OCI-LY7 (cell line): Measurements from ENCODE around the gene SPATA18. TPM values are rescaled to one million over a fixed set of nuclear protein-coding genes. Genes with fewer than 3 reads are reported as not detected.
"Not testable (repeated sequence)": the region's sequence is repeated elsewhere in the genome, so short reads cannot be mapped to it uniquely, and the experiment has no call there.

Experiments used
- BruUV-seq: library from RNA; stranded (reverse); fragments of 400-500 nt; replicated peaks from 2 replicates; lab custom pipeline; 2021; lab: Mats Ljungman, UMichigan
- CTCF ChIA-PET: fragments of 300-600 bp; sonication (Branson Sonifier 250); formaldehyde crosslinking; loops from one replicate; lab custom pipeline; 2022; ENCODE audit warnings: antibody characterized with exemption; ENCODE audit not compliant: unreplicated experiment; lab: Charles Lee
- POLR2A ChIA-PET: fragments of 300-600 bp; sonication (Branson Sonifier 250); formaldehyde crosslinking; loops from one replicate; lab custom pipeline; 2022; ENCODE audit warnings: antibody characterized with exemption; lab: Charles Lee
- DNase-seq: peaks from one replicate; pipeline ENCODE4 v3.0.0-alpha.2; 2015; ENCODE audit warnings: low spot score
- H2AFZ ChIP-seq: fragments of 200-600 bp; sonication (generic), shearing (Covaris generic); 2 replicates; pipeline ENCODE4 v1.6.1; 2014; ENCODE audit warnings: mild to moderate bottlenecking, antibody characterized with exemption, low read length, moderate library complexity
- H3K27ac ChIP-seq: fragments of 200-600 bp; sonication (generic); 2 replicates; pipeline ENCODE4 v1.5.1; 2014; ENCODE audit warnings: mixed run types, low read depth, mild to moderate bottlenecking, moderate library complexity, low read length, inconsistent platforms; ENCODE audit not compliant: poor library complexity, severe bottlenecking
- H3K36me3 ChIP-seq: fragments of 200-600 bp; sonication (generic); 2 replicates; pipeline ENCODE4 v1.6.1; 2014; ENCODE audit warnings: mild to moderate bottlenecking, antibody characterized with exemption, low read length, moderate library complexity, mixed read lengths; ENCODE audit not compliant: insufficient read depth
- H3K4me1 ChIP-seq: fragments of 200-600 bp; sonication (generic); 2 replicates; pipeline ENCODE4 v1.5.1; 2014; ENCODE audit warnings: mild to moderate bottlenecking, low read length; ENCODE audit not compliant: insufficient read depth, poor library complexity, severe bottlenecking
- H3K4me2 ChIP-seq: fragments of 200-600 bp; sonication (generic); 2 replicates; pipeline ENCODE4 v1.6.1; 2014; ENCODE audit warnings: mild to moderate bottlenecking, low read length
- H3K4me3 ChIP-seq: fragments of 200-600 bp; sonication (generic); 2 replicates; pipeline ENCODE4 v1.5.1; 2014; ENCODE audit warnings: mild to moderate bottlenecking, low read depth, low read length; ENCODE audit not compliant: poor library complexity, severe bottlenecking
- H3K79me2 ChIP-seq: fragments of 200-600 bp; sonication (generic); 2 replicates; pipeline ENCODE4 v1.6.1; 2016; ENCODE audit warnings: low read depth, mild to moderate bottlenecking, low read length, moderate library complexity, mixed read lengths; ENCODE audit not compliant: insufficient read depth
- H3K9me2 ChIP-seq: fragments of 200-600 bp; sonication (generic); 2 replicates; pipeline ENCODE4 v1.6.1; 2016; ENCODE audit warnings: mild to moderate bottlenecking, low read length, mixed read lengths; ENCODE audit not compliant: insufficient read depth
- H3K9me3 ChIP-seq: fragments of 200-600 bp; sonication (generic); 2 replicates; pipeline ENCODE4 v1.6.1; 2014; ENCODE audit warnings: mild to moderate bottlenecking, mixed run types, low read length, mixed read lengths
- H4K20me1 ChIP-seq: fragments of 200-600 bp; sonication (generic); 2 replicates; pipeline ENCODE4 v1.6.1; 2014; ENCODE audit warnings: mild to moderate bottlenecking, antibody characterized with exemption, low read length, moderate library complexity, mixed read lengths; ENCODE audit not compliant: insufficient read depth
- EZH2phosphoT487 ChIP-seq: fragments of 200-600 bp; sonication (generic); IDR thresholded peaks from 2 replicates; pipeline ENCODE4 v1.6.1; 2018; ENCODE audit warnings: low read depth, borderline replicate concordance, mild to moderate bottlenecking, mixed run types, antibody characterized with exemption, low read length, moderate library complexity, mixed read lengths
- intact Hi-C: fragments of 100-400 bp; cut with micrococcal nuclease; formaldehyde crosslinking; loops from one replicate; pipeline ENCODE4 v1.10.0; 2022; ENCODE audit not compliant: unreplicated experiment
- total RNA-seq, 2 experiments: library from RNA; depleted of rRNA in 1 of 2; stranded (reverse); fragments of >200 nt in 1 of 2; shearing (Covaris generic) in 1 of 2; gene quantifications; 2 replicates each; pipeline ENCODE4 v1.2.3, GENCODE V29; 2014 to 2022
- TF ChIP-seq, protein P1 (sequence below): fragments of 200-600 bp; sonication (generic); conservative IDR thresholded peaks from 2 replicates; pipeline ENCODE4 v1.5.1; 2014; ENCODE audit warnings: mild to moderate bottlenecking, antibody characterized with exemption, low read length, moderate library complexity, mixed read lengths

SPATA18 gene
- total RNA-seq, 2 experiments from 2014 or later = not detected

DNA sequence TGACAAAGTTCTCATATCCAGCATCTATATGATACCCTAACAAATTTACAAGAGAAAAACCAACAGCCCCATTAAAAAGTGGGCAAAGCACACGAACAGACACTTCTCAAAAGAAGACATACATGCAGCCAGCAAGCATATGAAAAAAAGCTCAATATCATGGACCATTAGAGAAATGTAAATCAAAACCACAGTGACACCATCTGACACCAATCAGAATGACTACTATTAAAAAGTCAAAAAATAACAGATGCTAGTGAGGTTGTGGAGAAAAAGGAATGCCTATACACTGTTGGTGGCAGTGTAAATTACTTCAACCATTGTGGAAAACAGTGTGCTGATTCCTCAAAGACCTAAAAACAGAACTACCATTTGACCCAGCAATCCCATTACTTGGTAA is 86.0 kb downstream of the SPATA18 start:
- TF ChIP-seq, protein P1, sequence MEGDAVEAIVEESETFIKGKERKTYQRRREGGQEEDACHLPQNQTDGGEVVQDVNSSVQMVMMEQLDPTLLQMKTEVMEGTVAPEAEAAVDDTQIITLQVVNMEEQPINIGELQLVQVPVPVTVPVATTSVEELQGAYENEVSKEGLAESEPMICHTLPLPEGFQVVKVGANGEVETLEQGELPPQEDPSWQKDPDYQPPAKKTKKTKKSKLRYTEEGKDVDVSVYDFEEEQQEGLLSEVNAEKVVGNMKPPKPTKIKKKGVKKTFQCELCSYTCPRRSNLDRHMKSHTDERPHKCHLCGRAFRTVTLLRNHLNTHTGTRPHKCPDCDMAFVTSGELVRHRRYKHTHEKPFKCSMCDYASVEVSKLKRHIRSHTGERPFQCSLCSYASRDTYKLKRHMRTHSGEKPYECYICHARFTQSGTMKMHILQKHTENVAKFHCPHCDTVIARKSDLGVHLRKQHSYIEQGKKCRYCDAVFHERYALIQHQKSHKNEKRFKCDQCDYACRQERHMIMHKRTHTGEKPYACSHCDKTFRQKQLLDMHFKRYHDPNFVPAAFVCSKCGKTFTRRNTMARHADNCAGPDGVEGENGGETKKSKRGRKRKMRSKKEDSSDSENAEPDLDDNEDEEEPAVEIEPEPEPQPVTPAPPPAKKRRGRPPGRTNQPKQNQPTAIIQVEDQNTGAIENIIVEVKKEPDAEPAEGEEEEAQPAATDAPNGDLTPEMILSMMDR = 0 out of 2 replicates have a peak, but pooled peaks have one; percentile 14
- H3K9me2 ChIP-seq, H3K4me2 ChIP-seq, DNase-seq, H3K4me1 ChIP-seq, H3K27ac ChIP-seq, H4K20me1 ChIP-seq, H2AFZ ChIP-seq, H3K36me3 ChIP-seq, H3K4me3 ChIP-seq, BruUV-seq, intact Hi-C loops, H3K9me3 ChIP-seq, H3K79me2 ChIP-seq, CTCF ChIA-PET, POLR2A ChIA-PET: not testable (repeated sequence)

DNA sequence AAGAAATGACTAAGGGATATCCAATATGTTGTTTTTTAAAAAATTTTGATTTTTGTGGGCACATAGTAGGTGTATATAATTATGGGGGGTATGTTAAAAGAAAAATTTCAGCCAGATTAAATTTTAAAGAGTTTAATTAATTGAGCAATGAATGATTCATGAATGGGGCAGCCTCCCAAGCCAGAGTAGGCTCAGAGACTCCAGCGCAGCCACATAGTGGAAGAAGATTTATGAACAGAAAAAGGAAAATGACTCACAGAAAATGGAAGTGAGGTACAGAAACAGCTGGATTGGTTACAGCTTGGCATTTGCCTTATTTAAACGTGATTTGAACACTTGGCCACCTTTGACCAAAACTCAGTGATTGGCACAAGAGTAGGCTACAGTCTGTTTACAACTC is 91.7 kb downstream of the SPATA18 start:
- TF ChIP-seq, protein P1 = no peak
- TF ChIP-seq EZH2phosphoT487 = no peak
- H3K36me3 ChIP-seq = no peaks in the 10 kb centered on the region
- intact Hi-C loops = no loop called here
- no peak for DNase-seq
- H3K79me2 ChIP-seq = no peaks in the 10 kb centered on the region
- no peaks in the 10 kb centered on the region for H3K9me3 ChIP-seq
- no TSS peak for BruUV-seq
- H4K20me1 ChIP-seq = no peaks in the 10 kb centered on the region
- no peak overlapping the region for H2AFZ ChIP-seq
- H3K4me2 ChIP-seq = no peak overlapping the region
- no peaks in the 10 kb centered on the region for H3K9me2 ChIP-seq
- no peak overlapping the region for H3K4me3 ChIP-seq
- no peak overlapping the region for H3K27ac ChIP-seq
- POLR2A ChIA-PET = no interaction called here
- H3K4me1 ChIP-seq = no peaks in the 10 kb centered on the region
- CTCF ChIA-PET = no interaction called here

DNA sequence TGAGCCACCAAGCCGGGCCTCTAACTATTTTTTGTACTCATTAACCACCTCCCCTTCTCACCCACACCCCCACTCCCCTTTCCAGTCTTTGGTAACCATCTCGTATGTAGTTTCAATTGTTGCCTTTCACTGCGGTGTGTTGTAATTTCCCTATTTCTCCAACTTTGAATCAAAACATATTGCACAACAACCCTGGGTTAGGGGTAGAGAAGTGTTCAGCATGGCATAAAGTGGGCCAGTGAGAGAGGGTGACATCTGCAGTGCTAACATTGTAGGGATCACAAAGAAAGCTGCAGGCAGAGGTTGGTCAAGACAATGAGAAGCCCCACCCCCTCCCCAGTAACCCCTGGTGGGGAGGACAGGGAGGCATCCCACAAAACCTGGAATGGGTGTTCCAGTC is 92.7 kb downstream of the SPATA18 start:
- TF ChIP-seq, protein P1 = no peak
- TF ChIP-seq EZH2phosphoT487 = no peak

More for the DNA sequence above, 92.7 kb downstream of the SPATA18 start:
- Histone ChIP-seq H3K9me3 (no peaks in the 10 kb centered on the region), H4K20me1 (no peaks in the 10 kb centered on the region), H2AFZ (no peak overlapping the region), H3K9me2 (no peaks in the 10 kb centered on the region), H3K4me2 (no peak overlapping the region), H3K27ac (no peak overlapping the region), H3K4me1 (no peaks in the 10 kb centered on the region), H3K4me3 (no peak overlapping the region), H3K79me2 (no peaks in the 10 kb centered on the region), H3K36me3 (no peaks in the 10 kb centered on the region)
- intact Hi-C loops = no loop called here
- POLR2A ChIA-PET = no interaction called here
- BruUV-seq = no TSS peak
- CTCF ChIA-PET = no interaction called here
- DNase-seq = no peak
